Osteoblast (primary cell): Measurements from ENCODE around the gene DYNAP. TPM values are rescaled to one million over a fixed set of nuclear protein-coding genes. Genes with fewer than 3 reads are reported as not detected.

Experiments used
- DNase-seq: peaks from one replicate; pipeline ENCODE4 v3.0.0; 2011; ENCODE audit warnings: low spot score, mixed read lengths; ENCODE audit not compliant: insufficient read length; ENCODE audit errors: missing footprints
- H2AFZ ChIP-seq: 2 replicates; pipeline ENCODE4 v1.6.0; 2011; ENCODE audit warnings: mild to moderate bottlenecking, low read length
- H3K27ac ChIP-seq: 2 replicates; pipeline ENCODE4 v1.5.1; 2011; ENCODE audit warnings: mild to moderate bottlenecking, low read depth, low read length, moderate library complexity
- H3K27me3 ChIP-seq: 2 replicates; pipeline ENCODE4 v1.6.0; 2012; ENCODE audit warnings: mild to moderate bottlenecking, control low read depth, inconsistent platforms, low read length, moderate library complexity; ENCODE audit not compliant: insufficient read depth
- H3K36me3 ChIP-seq: 2 replicates; pipeline ENCODE4 v1.5.1; 2011; ENCODE audit warnings: mild to moderate bottlenecking, low read length, control low read depth, moderate library complexity; ENCODE audit not compliant: insufficient read depth
- H3K4me1 ChIP-seq: 2 replicates; pipeline ENCODE4 v1.5.1; 2011; ENCODE audit warnings: mild to moderate bottlenecking, low read length, control low read depth, moderate library complexity; ENCODE audit not compliant: insufficient read depth
- H3K4me2 ChIP-seq: 2 replicates; pipeline ENCODE4 v1.6.0; 2011; ENCODE audit warnings: mild to moderate bottlenecking, low read length; ENCODE audit not compliant: insufficient read depth
- H3K4me3 ChIP-seq: fragments of 200-600 bp; sonication (generic); 3 replicates; pipeline ENCODE4 v1.5.1; 2012; ENCODE audit warnings: mild to moderate bottlenecking, low read length, inconsistent platforms; ENCODE audit not compliant: insufficient read depth
- H3K79me2 ChIP-seq: 2 replicates; pipeline ENCODE4 v1.6.0; 2012; ENCODE audit warnings: mild to moderate bottlenecking, low read length, control low read depth, inconsistent platforms; ENCODE audit not compliant: insufficient read depth
- H3K9me3 ChIP-seq: 2 replicates; pipeline ENCODE4 v1.5.1; 2011; ENCODE audit warnings: low read depth, low read length, control low read depth
- H4K20me1 ChIP-seq: 2 replicates; pipeline ENCODE4 v1.6.0; 2012; ENCODE audit warnings: mild to moderate bottlenecking, low read length, control low read depth; ENCODE audit not compliant: insufficient read depth
- CTCF ChIP-seq: IDR thresholded peaks from 2 replicates; pipeline ENCODE4 v1.5.1; 2011; ENCODE audit warnings: mild to moderate bottlenecking, low read depth, low read length, moderate library complexity; ENCODE audit errors: extremely low read depth
- total RNA-seq: library from RNA; depleted of rRNA; stranded (reverse); fragments of >200 nt; gene quantifications from 2 replicates; pipeline ENCODE4 v1.2.3, GENCODE V29; 2012

Gene DYNAP
- total RNA-seq, 1 donor: not detected

- Histone ChIP-seq H3K4me2 (no peak overlapping the region), H2AFZ (no peak overlapping the region), H3K27ac (no peak overlapping the region), H3K9me3 (no peaks in the 10 kb centered on the region), H3K4me3 (no peak overlapping the region), H4K20me1 (no peaks in the 10 kb centered on the region), H3K79me2 (no peaks in the 10 kb centered on the region), H3K4me1 (no peaks in the 10 kb centered on the region), H3K36me3 (no peaks in the 10 kb centered on the region), H3K27me3 (peaks cover 3% of the 10 kb centered on the region)
- no peak for DNase-seq
- no peak for TF ChIP-seq CTCF
These were observed 22.1 kb downstream of the DYNAP start for GRCh38 chr18:54613174-54613573.

- H3K4me3 ChIP-seq: no peak overlapping the region
- TF ChIP-seq CTCF: no peak
- H3K79me2 ChIP-seq: no peaks in the 10 kb centered on the region
- H3K4me2 ChIP-seq: no peak overlapping the region
- DNase-seq: no peak
- peaks cover 3% of the 10 kb centered on the region for H3K27me3 ChIP-seq
- no peaks in the 10 kb centered on the region for H3K36me3 ChIP-seq
- H3K27ac ChIP-seq: no peak overlapping the region
- H3K9me3 ChIP-seq: no peaks in the 10 kb centered on the region
- H2AFZ ChIP-seq: no peak overlapping the region
- no peaks in the 10 kb centered on the region for H4K20me1 ChIP-seq
- no peaks in the 10 kb centered on the region for H3K4me1 ChIP-seq
These were observed 25.3 kb downstream of the DYNAP start for GRCh38 chr18:54616220-54616848.

GRCh38 chr18:54622084-54622483, 31.0 kb downstream of the DYNAP start:
- Histone ChIP-seq H3K4me1 (no peaks in the 10 kb centered on the region), H3K4me2 (no peak overlapping the region), H3K36me3 (no peaks in the 10 kb centered on the region), H3K79me2 (no peaks in the 10 kb centered on the region), H2AFZ (no peak overlapping the region), H3K4me3 (no peak overlapping the region), H3K27me3 (no peaks in the 10 kb centered on the region), H3K9me3 (no peaks in the 10 kb centered on the region), H3K27ac (no peak overlapping the region), H4K20me1 (no peaks in the 10 kb centered on the region)
- DNase-seq: no peak
- TF ChIP-seq CTCF: no peak

GRCh38 chr18:54626779-54627178, 35.7 kb downstream of the DYNAP start:
- H3K27me3 ChIP-seq: no peaks in the 10 kb centered on the region
- no peak for DNase-seq
- no peaks in the 10 kb centered on the region for H3K79me2 ChIP-seq
- H4K20me1 ChIP-seq: no peaks in the 10 kb centered on the region
- H2AFZ ChIP-seq: no peak overlapping the region
- H3K4me1 ChIP-seq: no peaks in the 10 kb centered on the region
- H3K4me2 ChIP-seq: no peak overlapping the region
- TF ChIP-seq CTCF: no peak
- no peak overlapping the region for H3K27ac ChIP-seq
- H3K36me3 ChIP-seq: no peaks in the 10 kb centered on the region
- H3K9me3 ChIP-seq: no peaks in the 10 kb centered on the region
- no peak overlapping the region for H3K4me3 ChIP-seq
